ENCODE data around the gene MZT2B.
"Not testable (repeated sequence)": the region's sequence is repeated elsewhere in the genome, so short reads cannot be mapped to it uniquely, and the experiment has no call there.

The MZT2B gene

GRCh38 chr2:130180404-130181324 is 1.4 kb upstream of the MZT2B start:
- DNase-seq: not testable (repeated sequence)

- peak; percentile 95 to 96 for DNase-seq
Observed at GRCh38 chr2:130181325-130181879, 660 bp upstream of the MZT2B start, which contains the start of gene SMPD4. Gene SMPD4 (minus strand): TSS chr2:130181602. CDS start chr2:130176592, 5,010 bp downstream.

GRCh38 chr2:130182826-130183511 is 907 bp downstream of the MZT2B start:
- DNase-seq: peak in 1 of 2 donors; percentile 9

GRCh38 chr2:130183512-130184373 is 1.7 kb downstream of the MZT2B start:
- no peak for DNase-seq

- no peak for DNase-seq
Observed at GRCh38 chr2:130185436-130185835, 3.4 kb downstream of the MZT2B start.

- DNase-seq: no peak
Observed at GRCh38 chr2:130185896-130186295, 3.8 kb downstream of the MZT2B start.

- no peak for DNase-seq
Observed at GRCh38 chr2:130186391-130186790, 4.3 kb downstream of the MZT2B start.

- DNase-seq: no peak
Observed at GRCh38 chr2:130187268-130187667, 5.2 kb downstream of the MZT2B start.

- not testable (repeated sequence) for DNase-seq
Observed at GRCh38 chr2:130187859-130188792, 6.1 kb downstream of the MZT2B start.

GRCh38 chr2:130188958-130189357 is 6.9 kb downstream of the MZT2B start:
- DNase-seq: not testable (repeated sequence)

- DNase-seq: no peak
Observed at GRCh38 chr2:130190237-130190636, 8.2 kb downstream of the MZT2B start.

- DNase-seq: not testable (repeated sequence)
Observed at GRCh38 chr2:130191319-130191718, 9.3 kb downstream of the MZT2B start.

GRCh38 chr2:130192451-130192850 is 10.4 kb downstream of the MZT2B start:
- DNase-seq: not testable (repeated sequence)

- DNase-seq: not testable (repeated sequence)
Observed at GRCh38 chr2:130193824-130194223, 11.8 kb downstream of the MZT2B start.

- DNase-seq: not testable (repeated sequence)
Observed at GRCh38 chr2:130195089-130195635, 13.1 kb downstream of the MZT2B start.

GRCh38 chr2:130196052-130196451 is 14.0 kb downstream of the MZT2B start:
- DNase-seq: not testable (repeated sequence)

GRCh38 chr2:130198343-130198742 is 16.3 kb downstream of the MZT2B start, which contains the start of gene TUBA3E:
Gene TUBA3E (minus strand): TSS chr2:130198439. CDS start chr2:130198360, 79 bp downstream.
- DNase-seq: no peak

GRCh38 chr2:130202518-130202917 is 20.5 kb downstream of the MZT2B start:
- not testable (repeated sequence) for DNase-seq

- DNase-seq: not testable (repeated sequence)
Observed at GRCh38 chr2:130203150-130203549, 21.1 kb downstream of the MZT2B start.

- DNase-seq: not testable (repeated sequence)
Observed at GRCh38 chr2:130207051-130207450, 25.0 kb downstream of the MZT2B start.

- not testable (repeated sequence) for DNase-seq
Observed at GRCh38 chr2:130219147-130219546, 37.1 kb downstream of the MZT2B start.
